Hypothalamus (tissue), 51 donors: ENCODE measurements around the gene DSCAM.

Source experiments
- DNase-seq, 51 donors: peaks; one replicate each; lab custom pipeline; 2025; lab: John Stamatoyannopoulos, UW

The DSCAM gene

GRCh38 chr21:40404396-40404800, 442.6 kb downstream of the DSCAM start:
- peak in 2 of 51 donors; percentile 15 to 29 for DNase-seq

- no peak for DNase-seq
These were observed 443.9 kb downstream of the DSCAM start for GRCh38 chr21:40402884-40403582.

GRCh38 chr21:40395732-40396131, 451.2 kb downstream of the DSCAM start:
- no peak for DNase-seq

GRCh38 chr21:40393066-40393465, 453.9 kb downstream of the DSCAM start:
- DNase-seq, result no peak

- no peak for DNase-seq
These were observed 458.9 kb downstream of the DSCAM start for GRCh38 chr21:40388046-40388445.

- DNase-seq, result no peak
These were observed 459.8 kb downstream of the DSCAM start for GRCh38 chr21:40386981-40387747.

GRCh38 chr21:40386294-40386911, 460.6 kb downstream of the DSCAM start:
- DNase-seq, result peak in 33 of 51 donors; percentile 1 to 66 (median 15)

GRCh38 chr21:40385883-40386282, 461.1 kb downstream of the DSCAM start:
- no peak for DNase-seq

GRCh38 chr21:40383951-40384350, 463.0 kb downstream of the DSCAM start:
- DNase-seq, result no peak

- DNase-seq, result no peak
These were observed 465.8 kb downstream of the DSCAM start for GRCh38 chr21:40381111-40381510.

GRCh38 chr21:40379881-40380810, 466.8 kb downstream of the DSCAM start:
- no peak for DNase-seq

GRCh38 chr21:40377135-40377534, 469.8 kb downstream of the DSCAM start:
- DNase-seq, result no peak

GRCh38 chr21:40373761-40374160, 473.2 kb downstream of the DSCAM start:
- no peak for DNase-seq

- DNase-seq, result no peak
These were observed 474.5 kb downstream of the DSCAM start for GRCh38 chr21:40372506-40372905.

- DNase-seq, result no peak
These were observed 475.6 kb downstream of the DSCAM start for GRCh38 chr21:40371329-40371728.

GRCh38 chr21:40356644-40357043, 490.3 kb downstream of the DSCAM start:
- DNase-seq, result no peak

- DNase-seq, result no peak
These were observed 491.9 kb downstream of the DSCAM start for GRCh38 chr21:40355076-40355475.

GRCh38 chr21:40351006-40351405, 496.0 kb downstream of the DSCAM start:
- no peak for DNase-seq

GRCh38 chr21:40349591-40349990, 497.4 kb downstream of the DSCAM start:
- DNase-seq, result no peak

- peak in 3 of 51 donors; percentile 1 to 11 (median 3) for DNase-seq
These were observed 501.1 kb downstream of the DSCAM start for GRCh38 chr21:40345711-40346321.
